ENCODE data around the gene BRSK2. TPM values are rescaled to one million over a fixed set of nuclear protein-coding genes. Genes with fewer than 3 reads are reported as not detected.

BRSK2 gene
- total RNA-seq, 1 donor from 2014 or later, result 1.7 TPM

DNA sequence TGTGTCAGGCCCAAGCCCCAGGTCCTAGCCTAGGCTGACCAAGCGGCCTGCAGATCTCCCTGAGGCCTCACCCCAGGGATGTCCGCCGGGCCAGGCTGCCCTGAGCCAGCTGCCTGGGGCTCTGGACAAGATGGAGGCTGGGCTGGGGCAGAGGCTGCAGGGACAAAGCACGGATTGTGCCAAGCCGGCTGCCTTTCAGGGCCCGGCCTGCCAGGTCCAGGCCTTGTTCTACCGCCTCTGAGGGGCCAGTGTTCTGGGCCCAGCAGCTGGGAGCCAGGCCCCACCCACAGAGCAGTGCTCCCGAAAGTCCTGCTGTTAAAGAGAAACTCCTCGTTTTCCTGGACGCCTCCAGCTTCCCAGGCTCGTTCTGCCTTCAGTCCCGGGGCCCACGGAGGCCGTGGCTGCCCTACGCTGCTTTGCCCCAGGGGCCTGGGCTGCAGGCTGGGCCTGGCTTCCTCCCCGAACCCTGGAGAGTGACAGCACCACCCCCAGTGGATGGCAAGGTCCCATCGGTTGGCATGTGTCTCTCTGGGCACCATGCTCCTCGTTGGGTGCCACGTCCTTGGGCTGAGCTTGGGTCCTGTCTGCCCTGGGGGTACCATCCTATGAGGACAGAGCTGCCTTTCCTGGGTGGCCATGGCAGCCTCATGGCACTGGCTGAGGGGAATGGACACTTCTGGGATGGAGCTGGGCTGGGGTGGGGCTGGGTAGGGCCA lies 7.6 kb downstream of the BRSK2 start:
- DNase-seq (ENCODE audit: low spot score), result no peak

- no peak for DNase-seq (ENCODE audit: low spot score)
Measured at GRCh38 chr11:1397862-1398527, 8.3 kb downstream of the BRSK2 start.

GRCh38 chr11:1398528-1399235 lies 8.9 kb downstream of the BRSK2 start:
- no peak for DNase-seq (ENCODE audit: low spot score)

GRCh38 chr11:1399386-1400316 lies 9.9 kb downstream of the BRSK2 start:
- DNase-seq (ENCODE audit: low spot score), result no peak

- no peak for DNase-seq (ENCODE audit: low spot score)
Measured at GRCh38 chr11:1400317-1401170, 10.8 kb downstream of the BRSK2 start.

GRCh38 chr11:1401171-1401445 lies 11.4 kb downstream of the BRSK2 start:
- no peak for DNase-seq (ENCODE audit: low spot score)

DNA sequence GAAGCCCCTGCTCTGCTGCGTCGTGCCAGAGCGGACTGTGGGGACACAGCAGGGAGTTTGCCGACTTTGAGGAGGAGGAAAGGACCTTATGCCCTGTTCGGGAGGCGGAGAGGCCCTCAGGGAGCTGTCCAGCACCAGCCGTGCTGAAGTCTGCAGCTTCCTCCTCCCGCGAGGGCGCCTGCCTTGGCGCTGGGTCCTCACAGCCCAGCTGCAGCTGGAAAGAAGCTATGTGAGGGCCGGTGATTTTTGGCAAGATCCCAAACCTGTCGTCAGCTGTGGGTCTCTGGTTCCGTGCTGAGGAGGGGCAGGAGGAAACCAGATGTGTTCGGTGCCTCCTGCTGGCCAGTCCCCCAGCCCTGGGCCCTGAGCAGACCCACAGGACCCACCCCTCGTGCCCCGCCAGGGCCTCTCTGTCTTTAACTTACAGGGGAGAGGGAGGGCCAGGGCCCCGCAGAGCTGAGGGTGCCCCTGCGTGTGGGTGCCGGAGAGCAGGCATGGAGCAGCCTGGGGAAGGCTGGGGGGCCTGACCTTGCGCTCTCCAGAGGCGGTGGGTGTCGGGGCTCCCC lies 12.0 kb downstream of the BRSK2 start:
- DNase-seq (ENCODE audit: low spot score), result peak; percentile 74

DNA sequence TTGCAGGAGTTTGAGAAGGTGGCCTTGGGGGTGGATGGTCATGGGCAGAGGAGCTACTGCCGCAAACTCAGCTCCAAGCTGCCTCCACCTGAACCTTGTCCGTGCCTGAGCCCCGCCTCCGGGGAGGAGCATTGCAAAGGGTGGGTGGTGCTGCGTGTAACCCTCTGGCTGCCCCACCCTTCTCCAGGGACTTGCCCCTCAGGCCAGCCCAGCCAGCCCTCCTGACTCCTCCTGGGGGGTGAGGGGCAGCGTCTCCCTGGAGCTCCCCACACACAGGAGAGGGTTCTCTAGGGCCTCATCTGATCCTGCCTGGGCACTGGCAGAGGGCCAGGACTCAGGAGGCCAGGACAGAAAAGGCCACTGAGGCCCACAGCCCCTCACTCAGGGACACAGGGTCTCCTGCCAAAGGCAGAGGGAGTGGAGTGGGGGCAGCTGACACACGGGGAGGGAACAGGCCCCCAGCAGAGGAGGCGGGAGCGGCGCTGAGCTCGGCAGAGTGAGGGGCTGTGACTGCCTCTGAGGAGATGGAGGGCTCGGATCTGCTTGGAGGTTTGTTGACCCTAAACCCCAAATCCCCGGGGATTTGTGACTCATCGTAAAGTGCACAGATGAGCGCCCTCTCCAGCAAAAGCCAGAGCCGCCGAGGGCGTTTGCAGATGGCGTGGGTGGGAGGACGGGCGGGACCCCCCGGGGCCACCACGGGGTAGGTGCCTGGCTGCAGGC lies 12.8 kb downstream of the BRSK2 start:
- no peak for DNase-seq (ENCODE audit: low spot score)

DNA sequence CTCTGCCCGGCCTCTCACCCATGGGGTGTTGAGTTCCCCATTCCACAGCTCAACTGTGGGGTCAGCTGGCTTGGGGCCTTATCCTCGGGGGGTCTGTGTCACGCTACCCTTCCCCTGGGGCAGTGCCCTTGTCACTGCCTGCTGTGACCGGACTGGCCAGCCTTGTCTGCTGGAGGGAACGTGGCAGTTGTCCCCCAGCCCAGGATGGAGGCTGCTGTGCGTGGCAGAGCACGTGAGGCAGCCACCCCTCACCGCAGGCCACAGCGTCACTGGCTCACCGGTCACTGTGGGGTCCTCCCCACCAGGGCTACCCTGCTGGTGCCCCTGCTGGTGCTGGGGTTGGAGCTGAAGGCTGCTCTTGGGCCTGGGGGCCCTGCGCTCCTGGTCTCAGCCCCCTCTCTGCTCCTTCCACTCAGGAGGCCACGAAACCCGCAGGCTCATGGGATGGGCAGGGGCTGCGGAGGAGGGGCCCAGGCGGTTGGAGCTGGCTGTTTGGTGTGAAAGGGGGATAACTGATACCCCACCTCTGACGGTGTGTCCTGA lies 13.4 kb downstream of the BRSK2 start:
- DNase-seq (ENCODE audit: low spot score), result no peak

DNA sequence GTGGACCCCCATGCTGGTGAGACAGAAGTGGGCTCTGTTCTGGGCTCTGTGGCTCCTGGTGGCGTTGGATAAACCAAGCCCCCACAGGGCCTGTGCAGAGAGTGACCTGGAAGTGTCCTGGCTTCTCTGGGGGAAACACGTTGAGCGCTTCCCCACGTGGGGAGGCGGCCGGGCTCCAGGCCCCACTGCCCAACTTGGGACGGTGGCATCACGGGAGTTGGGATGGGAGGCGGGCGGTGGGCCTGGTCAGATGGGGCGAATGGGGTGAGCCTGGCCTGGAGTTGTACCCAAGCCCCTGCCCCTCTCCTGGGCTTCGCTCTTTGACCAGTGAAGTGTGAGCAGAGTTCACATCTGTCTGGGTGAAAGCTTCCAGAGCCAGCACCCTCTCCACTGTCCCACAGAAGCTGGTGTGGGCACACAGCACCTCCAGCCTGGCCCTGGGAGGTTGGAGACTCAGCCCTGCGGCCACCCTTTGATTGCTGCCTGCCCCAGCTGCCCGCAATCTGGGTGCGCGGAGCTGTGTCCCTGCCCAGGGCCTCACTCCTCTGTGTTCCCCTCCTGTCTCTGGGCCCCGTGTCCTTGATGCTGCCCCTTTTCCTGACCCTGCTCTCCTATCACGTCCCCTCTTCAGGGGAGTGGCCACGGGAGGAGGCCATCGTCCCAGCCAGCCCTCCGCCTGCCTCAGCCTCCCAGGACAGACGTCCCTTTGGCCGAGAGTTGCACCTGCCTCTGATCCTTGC lies 14.2 kb downstream of the BRSK2 start:
- no peak for DNase-seq (ENCODE audit: low spot score)

DNA sequence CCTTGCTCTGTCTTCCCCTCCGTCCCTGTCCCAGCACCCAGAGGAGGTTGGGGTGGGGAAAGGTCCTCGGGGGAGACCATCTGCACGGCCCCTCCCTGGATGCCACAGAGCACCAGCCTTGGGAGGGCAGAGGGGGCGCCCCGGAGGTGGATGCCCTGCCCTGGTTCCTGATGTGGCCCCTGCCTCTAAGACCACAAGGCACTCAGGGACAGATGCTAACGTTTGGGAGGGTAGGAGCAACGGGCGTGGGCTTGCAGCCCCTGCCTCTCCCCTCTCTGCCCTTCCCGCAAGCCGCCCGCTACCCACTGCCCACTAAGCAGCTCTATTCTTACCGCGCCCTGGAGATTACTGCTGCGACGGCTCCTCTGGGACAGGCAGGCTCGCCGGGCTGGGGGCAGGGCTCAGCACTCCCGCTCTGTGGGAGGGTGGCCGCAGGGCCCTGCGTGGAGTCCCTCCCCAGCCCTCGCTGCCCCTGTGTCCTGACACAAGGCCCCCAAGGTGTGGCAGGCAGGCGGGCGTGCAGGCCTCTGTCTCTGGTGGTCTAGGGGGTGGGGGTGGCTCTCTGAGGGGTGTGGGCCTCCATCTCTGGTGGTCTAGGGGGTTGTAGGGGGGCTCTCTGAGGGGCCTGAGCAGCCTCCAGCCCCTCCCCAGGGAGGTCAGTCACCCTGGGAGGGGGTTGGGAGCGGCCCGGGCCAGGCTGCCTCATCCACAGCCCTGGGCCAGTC lies 14.9 kb downstream of the BRSK2 start:
- DNase-seq (ENCODE audit: low spot score), result no peak

DNA sequence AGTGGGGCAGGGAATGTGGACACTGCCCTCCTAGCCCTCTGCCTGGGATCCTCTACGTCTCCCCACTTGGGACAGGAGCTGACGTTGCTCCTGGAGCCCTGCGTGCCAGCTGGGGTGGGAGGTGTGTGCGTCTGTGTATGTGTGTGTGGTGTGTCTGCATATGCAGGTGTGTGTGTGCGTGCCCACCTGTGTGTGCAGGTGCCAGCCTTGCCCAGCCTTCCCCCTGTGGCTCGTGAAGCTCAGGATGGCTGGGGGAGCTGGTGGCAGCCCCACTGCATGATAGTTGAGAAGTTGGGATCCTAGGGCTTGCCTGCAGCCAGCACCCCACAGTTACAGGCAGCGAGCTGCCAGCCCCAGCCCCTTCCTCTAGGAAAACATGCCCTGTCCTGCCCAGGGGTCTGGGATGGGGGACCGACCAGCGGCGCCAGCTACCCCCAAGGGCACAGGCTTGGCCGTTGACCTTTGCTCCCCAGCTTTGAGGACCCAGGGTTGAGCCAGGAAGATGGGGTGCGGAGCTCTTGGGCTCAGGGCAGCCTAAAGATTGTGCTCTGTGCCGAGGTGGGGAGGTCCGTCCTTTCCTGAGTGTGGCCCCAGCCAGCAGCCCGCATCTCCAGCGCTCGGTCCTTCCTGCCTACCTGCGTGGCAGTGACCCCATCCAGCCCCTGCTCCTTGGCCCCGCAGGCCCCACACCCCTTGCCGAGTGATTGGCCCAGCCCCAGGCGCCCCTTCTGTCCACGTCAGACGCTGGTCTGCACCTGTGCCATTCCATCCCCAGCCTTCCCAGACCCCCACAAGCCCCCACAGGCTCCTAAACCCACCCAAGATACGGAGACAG lies 15.7 kb downstream of the BRSK2 start:
- DNase-seq (ENCODE audit: low spot score), result no peak

GRCh38 chr11:1406571-1407485 lies 17.1 kb downstream of the BRSK2 start:
- DNase-seq (ENCODE audit: low spot score), result no peak

- DNase-seq (ENCODE audit: low spot score), result no peak
Measured at GRCh38 chr11:1407668-1408067, 17.9 kb downstream of the BRSK2 start.

- DNase-seq (ENCODE audit: low spot score), result no peak
Measured at GRCh38 chr11:1408346-1408745, 18.6 kb downstream of the BRSK2 start.

DNA sequence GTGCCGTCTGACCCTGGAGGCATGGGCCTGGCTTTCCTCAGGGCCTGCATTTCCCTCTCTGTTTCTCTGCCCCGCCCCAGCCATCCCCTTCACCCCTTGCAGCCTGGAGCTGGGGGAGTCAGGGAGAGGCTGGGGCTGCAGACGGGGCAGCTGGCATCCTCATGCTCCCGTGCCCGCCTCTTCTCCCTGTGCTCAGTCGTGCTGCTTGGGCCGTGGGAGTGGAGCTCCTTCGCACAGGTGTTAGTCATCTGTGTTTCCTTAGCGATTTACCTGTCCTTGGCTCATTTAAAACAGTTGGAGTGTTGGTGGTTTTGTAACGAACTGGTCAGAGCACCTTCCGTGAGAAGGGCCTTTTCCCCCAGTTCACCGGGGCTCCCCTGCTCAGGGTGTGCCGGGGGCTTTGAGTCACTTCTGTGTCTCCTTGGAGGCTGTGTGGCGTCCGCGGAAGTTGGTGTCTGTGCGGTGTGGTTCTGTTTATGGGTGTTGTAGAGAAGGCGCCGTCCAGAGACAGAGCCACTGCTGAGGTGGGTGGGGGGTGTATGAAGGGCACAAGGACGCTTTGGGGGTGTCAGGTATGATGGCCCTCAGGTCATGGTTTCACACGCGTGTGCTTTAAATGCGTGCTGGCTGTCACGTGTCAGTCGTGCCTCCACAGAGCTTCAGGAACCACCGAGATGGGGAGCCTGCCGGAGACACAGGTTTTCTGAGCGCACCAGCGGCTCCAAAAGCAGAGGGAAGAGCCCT lies 19.5 kb downstream of the BRSK2 start:
- no peak for DNase-seq (ENCODE audit: low spot score)

All from ureter (tissue), 1 donor.